Measurements from ENCODE around the gene NEMP1. TPM values are rescaled to one million over a fixed set of nuclear protein-coding genes. Genes with fewer than 3 reads are reported as not detected.

NEMP1 gene
- polyA plus RNA-seq, 2 of the 4 experiments (the other 2 are of a cell fraction) = 12.7 to 28.4 TPM

DNA sequence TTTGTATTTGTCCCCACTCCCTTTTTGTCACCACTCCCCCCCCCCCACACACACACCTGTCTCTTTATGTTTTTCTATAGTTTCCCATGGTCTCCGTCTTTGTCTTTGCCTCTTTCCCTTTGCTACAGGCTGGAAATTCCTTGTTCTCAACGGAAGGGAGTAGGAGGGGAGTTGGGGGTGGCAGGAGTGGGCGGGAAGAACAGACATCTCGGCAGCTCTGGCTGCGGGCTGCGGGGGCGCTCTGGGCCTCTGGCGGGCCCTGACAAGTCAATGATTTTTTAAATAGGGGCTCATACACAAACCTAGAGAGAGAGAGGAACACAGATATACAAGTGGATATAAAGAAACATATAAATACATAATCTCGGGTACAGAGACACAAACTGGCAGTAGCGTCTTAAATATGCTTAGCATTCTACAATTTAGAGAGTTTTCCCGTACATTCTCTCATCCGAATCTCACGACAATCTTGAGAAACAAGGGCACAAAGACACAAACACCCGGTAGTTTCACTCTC, 8.0 kb upstream of the NEMP1 start:
- ATAC-seq (peak; percentile 4 to 30; a peak in 3 of 6 replicates), DNase-seq (ENCODE audit: low read depth in 1 of 2, low spot score in 1 of 2) (peak; percentile 74 to 77), FAIRE-seq (no peak)
- H3K27ac ChIP-seq = peak overlapping the region; percentile 96 to 100
- peak overlapping the region; percentile 89 for H3K4me3 ChIP-seq
- 1% methylated on average over 14 of the region's 14 CpGs for WGBS (ENCODE audit: missing lambda C conversion rate)
- ChIA-PET POLR2A (interaction anchor here (0.7 to 6.8 kb wide), 3 partner anchors 8 to 318 kb away, joined by 3 to 143 read pairs (median 63); partner anchors contain the start of genes NEMP1 and STAT6), CTCF (interaction anchor here (0.8 to 18.3 kb wide), 7 partner anchors 11 to 654 kb away, joined by 3 to 330 read pairs (median 4); partner anchors contain the start of gene STAT6)
- H3K4me1 ChIP-seq = peaks cover 19% of the 10 kb centered on the region
- H3K9me3 ChIP-seq = no peaks in the 10 kb centered on the region
- peak overlapping the region; percentile 99 for H3K4me2 ChIP-seq
- TF ChIP-seq RAD21 (conservative IDR thresholded peaks at IDR 0.05 in 1 of 2, IDR thresholded peaks at IDR 0.05 in 1 of 2) (peak in 1 of 2 experiments; percentile 5; a peak in 1 of 5 replicates), EHF (CRISPR knock-in tag; IDR thresholded peaks at IDR 0.05) (no peak), TP53 (CRISPR knock-in tag; IDR thresholded peaks at IDR 0.05) (0 out of 2 replicates have a peak, but pooled peaks have one; percentile 19), CTCF (IDR thresholded peaks at IDR 0.05) (peak; percentile 58), PHF8 (IDR thresholded peaks at IDR 0.05; ENCODE audit: borderline replicate concordance, low read depth) (0 out of 2 replicates have a peak, but pooled peaks have one; percentile 15)
- TF ChIP-seq, protein P1, sequence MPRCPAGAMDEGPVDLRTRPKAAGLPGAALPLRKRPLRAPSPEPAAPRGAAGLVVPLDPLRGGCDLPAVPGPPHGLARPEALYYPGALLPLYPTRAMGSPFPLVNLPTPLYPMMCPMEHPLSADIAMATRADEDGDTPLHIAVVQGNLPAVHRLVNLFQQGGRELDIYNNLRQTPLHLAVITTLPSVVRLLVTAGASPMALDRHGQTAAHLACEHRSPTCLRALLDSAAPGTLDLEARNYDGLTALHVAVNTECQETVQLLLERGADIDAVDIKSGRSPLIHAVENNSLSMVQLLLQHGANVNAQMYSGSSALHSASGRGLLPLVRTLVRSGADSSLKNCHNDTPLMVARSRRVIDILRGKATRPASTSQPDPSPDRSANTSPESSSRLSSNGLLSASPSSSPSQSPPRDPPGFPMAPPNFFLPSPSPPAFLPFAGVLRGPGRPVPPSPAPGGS (IDR thresholded peaks at IDR 0.05) = no peak

DNA sequence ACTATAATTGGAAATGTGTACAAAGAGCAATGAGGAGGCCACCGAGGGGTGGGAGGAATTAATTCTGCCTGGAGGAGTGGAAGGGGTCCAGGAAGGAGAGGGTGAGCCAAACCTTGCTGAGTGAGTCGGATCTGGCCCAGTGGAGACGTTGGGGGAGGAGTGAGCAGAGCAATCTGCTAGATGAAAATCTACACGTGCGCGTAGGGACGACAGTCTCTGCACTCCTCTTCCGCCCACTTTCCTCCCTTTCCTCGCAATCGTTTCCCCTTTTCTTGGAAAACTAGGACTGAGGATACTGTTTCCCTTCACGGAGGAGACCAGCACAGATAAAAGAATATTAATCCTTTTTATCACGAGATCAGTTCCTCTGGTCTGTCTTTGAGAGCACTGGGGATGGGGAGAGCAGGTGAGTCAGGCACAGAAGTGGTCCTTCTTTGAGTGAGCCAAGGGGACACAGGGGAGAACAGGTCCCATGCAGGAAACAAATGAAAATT, 7.5 kb upstream of the NEMP1 start:
- H3K4me2 ChIP-seq = peak overlapping the region; percentile 99
- 78% methylated on average over 12 of the region's 12 CpGs for WGBS (ENCODE audit: missing lambda C conversion rate)
- peak overlapping the region; percentile 89 for H3K4me3 ChIP-seq
- peak overlapping the region; percentile 96 to 100 for H3K27ac ChIP-seq
- H3K4me1 ChIP-seq = peaks cover 19% of the 10 kb centered on the region
- POLR2A ChIA-PET = interaction anchor here (4.4 to 6.8 kb wide), 2 partner anchors 8 to 25 kb away, joined by 63 to 143 read pairs; partner anchors contain the start of genes NEMP1 and STAT6
- CTCF ChIA-PET = interaction anchor here (1.0 to 20.9 kb wide), 7 partner anchors 12 to 97 kb away, joined by 3 to 440 read pairs (median 65); partner anchors contain the start of gene STAT6
- FAIRE-seq (no peak), DNase-seq (ENCODE audit: low read depth in 1 of 2, low spot score in 1 of 2) (no peak), ATAC-seq (no peak)
- no peak for TF ChIP-seq TP53 (CRISPR knock-in tag; IDR thresholded peaks at IDR 0.05)
- TF ChIP-seq, protein P2, sequence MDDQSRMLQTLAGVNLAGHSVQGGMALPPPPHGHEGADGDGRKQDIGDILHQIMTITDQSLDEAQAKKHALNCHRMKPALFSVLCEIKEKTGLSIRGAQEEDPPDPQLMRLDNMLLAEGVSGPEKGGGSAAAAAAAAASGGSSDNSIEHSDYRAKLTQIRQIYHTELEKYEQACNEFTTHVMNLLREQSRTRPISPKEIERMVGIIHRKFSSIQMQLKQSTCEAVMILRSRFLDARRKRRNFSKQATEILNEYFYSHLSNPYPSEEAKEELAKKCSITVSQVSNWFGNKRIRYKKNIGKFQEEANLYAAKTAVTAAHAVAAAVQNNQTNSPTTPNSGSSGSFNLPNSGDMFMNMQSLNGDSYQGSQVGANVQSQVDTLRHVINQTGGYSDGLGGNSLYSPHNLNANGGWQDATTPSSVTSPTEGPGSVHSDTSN (IDR thresholded peaks at IDR 0.05) = no peak
- TF ChIP-seq CBX8 (IDR thresholded peaks at IDR 0.05) = no peak
- TF ChIP-seq, protein P3, sequence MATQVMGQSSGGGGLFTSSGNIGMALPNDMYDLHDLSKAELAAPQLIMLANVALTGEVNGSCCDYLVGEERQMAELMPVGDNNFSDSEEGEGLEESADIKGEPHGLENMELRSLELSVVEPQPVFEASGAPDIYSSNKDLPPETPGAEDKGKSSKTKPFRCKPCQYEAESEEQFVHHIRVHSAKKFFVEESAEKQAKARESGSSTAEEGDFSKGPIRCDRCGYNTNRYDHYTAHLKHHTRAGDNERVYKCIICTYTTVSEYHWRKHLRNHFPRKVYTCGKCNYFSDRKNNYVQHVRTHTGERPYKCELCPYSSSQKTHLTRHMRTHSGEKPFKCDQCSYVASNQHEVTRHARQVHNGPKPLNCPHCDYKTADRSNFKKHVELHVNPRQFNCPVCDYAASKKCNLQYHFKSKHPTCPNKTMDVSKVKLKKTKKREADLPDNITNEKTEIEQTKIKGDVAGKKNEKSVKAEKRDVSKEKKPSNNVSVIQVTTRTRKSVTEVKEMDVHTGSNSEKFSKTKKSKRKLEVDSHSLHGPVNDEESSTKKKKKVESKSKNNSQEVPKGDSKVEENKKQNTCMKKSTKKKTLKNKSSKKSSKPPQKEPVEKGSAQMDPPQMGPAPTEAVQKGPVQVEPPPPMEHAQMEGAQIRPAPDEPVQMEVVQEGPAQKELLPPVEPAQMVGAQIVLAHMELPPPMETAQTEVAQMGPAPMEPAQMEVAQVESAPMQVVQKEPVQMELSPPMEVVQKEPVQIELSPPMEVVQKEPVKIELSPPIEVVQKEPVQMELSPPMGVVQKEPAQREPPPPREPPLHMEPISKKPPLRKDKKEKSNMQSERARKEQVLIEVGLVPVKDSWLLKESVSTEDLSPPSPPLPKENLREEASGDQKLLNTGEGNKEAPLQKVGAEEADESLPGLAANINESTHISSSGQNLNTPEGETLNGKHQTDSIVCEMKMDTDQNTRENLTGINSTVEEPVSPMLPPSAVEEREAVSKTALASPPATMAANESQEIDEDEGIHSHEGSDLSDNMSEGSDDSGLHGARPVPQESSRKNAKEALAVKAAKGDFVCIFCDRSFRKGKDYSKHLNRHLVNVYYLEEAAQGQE (IDR thresholded peaks at IDR 0.05) = no peak
- no peak for TF ChIP-seq KDM5A (IDR thresholded peaks at IDR 0.05)
- TF ChIP-seq HOXB5 (CRISPR knock-in tag; IDR thresholded peaks at IDR 0.05) = no peak
- TF ChIP-seq KDM1A (IDR thresholded peaks at IDR 0.05; ENCODE audit: low read depth) = no peak
- no peak for TF ChIP-seq NPAS2 (CRISPR knock-in tag; IDR thresholded peaks at IDR 0.05; ENCODE audit: borderline replicate concordance)
- no peak for TF ChIP-seq ZSCAN20 (CRISPR knock-in tag; IDR thresholded peaks at IDR 0.05)
- no peak for TF ChIP-seq CHD4 (IDR thresholded peaks at IDR 0.05; ENCODE audit: borderline replicate concordance)
- TF ChIP-seq HES2 (IDR thresholded peaks at IDR 0.05) = no peak
- no peak for TF ChIP-seq RNF2 (IDR thresholded peaks at IDR 0.05; ENCODE audit: borderline replicate concordance, low read depth)
- TF ChIP-seq FOXS1 (CRISPR knock-in tag; IDR thresholded peaks at IDR 0.05) = no peak
- TF ChIP-seq USF2 (IDR thresholded peaks at IDR 0.05) = no peak
- TF ChIP-seq ZFP36 (IDR thresholded peaks at IDR 0.05; ENCODE audit: borderline replicate concordance, partially characterized antibody) = no peak
- TF ChIP-seq FOSL2 (IDR thresholded peaks at IDR 0.05) = no peak
- TF ChIP-seq FOSL2 (CRISPR knock-in tag; IDR thresholded peaks at IDR 0.05) = no peak
- no peaks in the 10 kb centered on the region for H3K9me3 ChIP-seq
